IMR-90 (cell line): Measurements from ENCODE around the gene SLC6A12. TPM values are rescaled to one million over a fixed set of nuclear protein-coding genes. Genes with fewer than 3 reads are reported as not detected.
A peak's percentile ranks its signal among the peaks of the same experiment; 100 is the strongest.

Source experiments
- ATAC-seq: fragments of 200-7000 bp; cut with Tn5 transposase; 2 replicates; pipeline ENCODE4 v1.9.1; 2020; ENCODE audit warnings: low read depth, mild to moderate bottlenecking, moderate library complexity
- BruUV-seq: library from RNA; stranded (reverse); fragments of 400-500 nt; replicated peaks from 2 replicates; lab custom pipeline; 2021; lab: Mats Ljungman, UMichigan
- CTCF ChIA-PET: fragments of 300-600 bp; formaldehyde crosslinking; extraction: SDS; loops from one replicate; lab custom pipeline; 2021; ENCODE audit warnings: antibody characterized with exemption; lab: Yijun Ruan, JAX
- POLR2A ChIA-PET: fragments of 300-600 bp; sonication (Branson Sonifier 250); formaldehyde crosslinking; loops from one replicate; lab custom pipeline; 2022; ENCODE audit warnings: antibody characterized with exemption; ENCODE audit not compliant: unreplicated experiment; lab: Charles Lee
- DNase-seq: peaks from one replicate; pipeline ENCODE4 v3.0.0; 2013
- H2AFZ ChIP-seq: replicated peaks from 2 replicates; pipeline ENCODE3; 2013; ENCODE audit warnings: low read length, mild to moderate bottlenecking; ENCODE audit not compliant: poor library complexity
- H2AK5ac ChIP-seq: 2 replicates; pipeline ENCODE4 v1.6.1; 2013; ENCODE audit warnings: low read depth, low read length, inconsistent platforms
- H2AK9ac ChIP-seq: replicated peaks from 2 replicates; pipeline ENCODE3; 2013; ENCODE audit warnings: mild to moderate bottlenecking, low read depth, low read length, moderate library complexity; ENCODE audit not compliant: poor library complexity
- H2BK120ac ChIP-seq: 2 replicates; pipeline ENCODE4 v1.6.1; 2013; ENCODE audit warnings: low read depth, low read length, inconsistent platforms
- H2BK15ac ChIP-seq: 3 replicates; pipeline ENCODE4 v1.6.1; 2013; ENCODE audit warnings: low read depth, low read length, inconsistent platforms
- H2BK20ac ChIP-seq: 2 replicates; pipeline ENCODE4 v1.6.1; 2013; ENCODE audit warnings: low read depth, mild to moderate bottlenecking, inconsistent platforms, low read length, moderate library complexity
- H2BK5ac ChIP-seq: 2 replicates; pipeline ENCODE4 v1.6.1; 2013; ENCODE audit warnings: mild to moderate bottlenecking, low read depth, low read length, inconsistent platforms; ENCODE audit not compliant: poor library complexity, severe bottlenecking
- H3K14ac ChIP-seq: replicated peaks from 2 replicates; pipeline ENCODE4 v1.6.1; 2013; ENCODE audit warnings: low read depth, low read length, inconsistent platforms
- H3K18ac ChIP-seq: 2 replicates; pipeline ENCODE4 v1.6.1; 2013; ENCODE audit warnings: low read depth, low read length, control low read depth
- H3K23ac ChIP-seq: 2 replicates; pipeline ENCODE4 v1.6.1; 2013; ENCODE audit warnings: low read depth, low read length, inconsistent platforms
- H3K27ac ChIP-seq: 2 replicates; pipeline ENCODE4 v1.5.1; 2013; ENCODE audit warnings: mild to moderate bottlenecking, control low read depth, low read length; ENCODE audit not compliant: insufficient read depth
- H3K27me3 ChIP-seq: 2 replicates; pipeline ENCODE4 v1.6.1; 2013; ENCODE audit warnings: low read length; ENCODE audit not compliant: control insufficient read depth, insufficient read depth
- H3K36me3 ChIP-seq: 2 replicates; pipeline ENCODE4 v1.6.1; 2013; ENCODE audit warnings: low read length, mixed read lengths; ENCODE audit not compliant: control insufficient read depth, insufficient read depth
- H3K4ac ChIP-seq: 2 replicates; pipeline ENCODE4 v1.6.1; 2013; ENCODE audit warnings: low read depth, low read length, inconsistent platforms
- H3K4me1 ChIP-seq: 2 replicates; pipeline ENCODE4 v1.6.1; 2013; ENCODE audit warnings: low read length, mixed read lengths; ENCODE audit not compliant: control insufficient read depth, insufficient read depth
- H3K4me2 ChIP-seq: 2 replicates; pipeline ENCODE4 v1.6.1; 2013; ENCODE audit warnings: low read depth, mild to moderate bottlenecking, control low read depth, low read length, moderate library complexity
- H3K4me3 ChIP-seq: 2 replicates; pipeline ENCODE4 v1.5.1; 2013; ENCODE audit warnings: low read depth, mild to moderate bottlenecking, control low read depth, low read length, moderate library complexity; ENCODE audit not compliant: insufficient read depth
- H3K56ac ChIP-seq: 2 replicates; pipeline ENCODE4 v1.6.1; 2013; ENCODE audit warnings: low read length, inconsistent platforms; ENCODE audit not compliant: insufficient read depth; ENCODE audit errors: extremely low read depth
- H3K79me1 ChIP-seq, 2 experiments: 2 replicates each; pipeline ENCODE4 v1.6.1; 2013; ENCODE audit warnings: low read length in 2 of 2, inconsistent platforms in 1 of 2, low read depth in 1 of 2
- H3K9ac ChIP-seq: 2 replicates; pipeline ENCODE4 v1.6.1; 2013; ENCODE audit warnings: low read depth, low read length, control low read depth
- H3K9me1 ChIP-seq: 2 replicates; pipeline ENCODE4 v1.6.1; 2013; ENCODE audit warnings: low read length, inconsistent platforms; ENCODE audit not compliant: insufficient read depth
- H3K9me3 ChIP-seq: 2 replicates; pipeline ENCODE4 v1.6.1; 2013; ENCODE audit warnings: low read length; ENCODE audit not compliant: control insufficient read depth, insufficient read depth
- H4K20me1 ChIP-seq: 2 replicates; pipeline ENCODE4 v1.6.1; 2013; ENCODE audit warnings: low read length, inconsistent platforms; ENCODE audit not compliant: insufficient read depth
- H4K5ac ChIP-seq: 2 replicates; pipeline ENCODE4 v1.6.1; 2013; ENCODE audit warnings: mild to moderate bottlenecking, low read depth, low read length, control low read depth
- H4K8ac ChIP-seq, 2 experiments: 2 replicates each; pipeline ENCODE4 v1.6.1; 2013; ENCODE audit warnings: low read depth in 2 of 2, low read length in 2 of 2, control low read depth in 1 of 2, inconsistent platforms in 1 of 2
- H4K91ac ChIP-seq: 2 replicates; pipeline ENCODE4 v1.6.1; 2013; ENCODE audit warnings: low read depth, low read length, inconsistent platforms; ENCODE audit not compliant: insufficient read depth
- BHLHE40 ChIP-seq: fragments of 150-350 bp; IDR thresholded peaks from 2 replicates; pipeline ENCODE4 v1.6.1; 2016; ENCODE audit warnings: mild to moderate bottlenecking, low read depth, low read length
- CEBPB ChIP-seq: IDR thresholded peaks from 2 replicates; pipeline ENCODE4 v1.6.1; 2012; ENCODE audit warnings: low read depth, low read length, improper control_type of control experiment
- CHD1 ChIP-seq: IDR thresholded peaks from 2 replicates; pipeline ENCODE4 v1.6.1; 2012; ENCODE audit warnings: low read depth, low read length, improper control_type of control experiment
- FOS ChIP-seq: fragments of 150-350 bp; IDR thresholded peaks from 2 replicates; pipeline ENCODE4 v1.6.1; 2016; ENCODE audit warnings: low read depth, low read length
- MAFK ChIP-seq: IDR thresholded peaks from 2 replicates; pipeline ENCODE4 v1.6.1; 2012; ENCODE audit warnings: low read depth, low read length, improper control_type of control experiment
- MAZ ChIP-seq: IDR thresholded peaks from 2 replicates; pipeline ENCODE4 v1.6.1; 2012; ENCODE audit warnings: low read depth, mild to moderate bottlenecking, low read length, improper control_type of control experiment, moderate library complexity, borderline replicate concordance
- MXI1 ChIP-seq: IDR thresholded peaks from 2 replicates; pipeline ENCODE4 v1.6.1; 2012; ENCODE audit warnings: low read depth, mild to moderate bottlenecking, low read length, moderate library complexity, borderline replicate concordance
- NFE2L2 ChIP-seq: fragments of 150-350 bp; IDR thresholded peaks from 2 replicates; pipeline ENCODE4 v1.6.1; 2016; ENCODE audit warnings: low read depth, mild to moderate bottlenecking, low read length
- POLR2A ChIP-seq: IDR thresholded peaks from 2 replicates; pipeline ENCODE4 v1.6.1; 2012; ENCODE audit warnings: mild to moderate bottlenecking, low read depth, low read length
- RAD21 ChIP-seq: IDR thresholded peaks from 2 replicates; pipeline ENCODE4 v1.6.1; 2012; ENCODE audit warnings: low read length, improper control_type of control experiment
- RCOR1 ChIP-seq: IDR thresholded peaks from 2 replicates; pipeline ENCODE4 v1.6.1; 2012; ENCODE audit warnings: mild to moderate bottlenecking, low read length, improper control_type of control experiment; ENCODE audit not compliant: insufficient replicate concordance
- RFX5 ChIP-seq: IDR thresholded peaks from 2 replicates; pipeline ENCODE4 v1.8.0; 2012; ENCODE audit warnings: low read depth, mild to moderate bottlenecking, low read length, moderate library complexity
- SMC3 ChIP-seq: fragments of 150-350 bp; IDR thresholded peaks from 2 replicates; pipeline ENCODE4 v1.6.1; 2016; ENCODE audit warnings: low read depth, mild to moderate bottlenecking, antibody characterized with exemption, low read length, moderate library complexity
- WGBS, 2 experiments: methylation state at CpG; one replicate each; pipeline versions ENCODE4 v1.1.5 to v1.1.7; 2013; ENCODE audit warnings: missing lambda C conversion rate in 2 of 2; ENCODE audit not compliant: insufficient read length in 1 of 2; ENCODE audit errors: extremely low coverage in 2 of 2; 5-methylcytosine and 5-hydroxymethylcytosine counted together
- dilution Hi-C: fragments of 300-500 bp; cut with HindIII; formaldehyde crosslinking; loops from one replicate; pipeline ENCODE4 v1.14.3; 2018; ENCODE audit warnings: low sequenced_read_pairs; ENCODE audit not compliant: unreplicated experiment
- in situ Hi-C: fragments of 300-500 bp; cut with MboI; formaldehyde crosslinking; loops from 3 replicates; pipeline ENCODE4 v1.14.3; 2019; ENCODE audit warnings: low sequenced_read_pairs, inconsistent platforms, mixed read lengths
- intact Hi-C: fragments of 100-400 bp; cut with micrococcal nuclease; formaldehyde crosslinking; loops from 2 replicates; pipeline ENCODE4 v1.10.0; 2022
- polyA plus RNA-seq, 3 experiments: library from polyadenylated mRNA; depleted of rRNA; stranded (reverse); fragments of >200 nt; gene quantifications; 2 replicates each; pipeline ENCODE4 v1.2.3, GENCODE V29; 2012; ENCODE audit warnings: low replicate concordance in 1 of 3
- total RNA-seq: library from RNA; depleted of rRNA; stranded (reverse); fragments of >200 nt; gene quantifications from 2 replicates; pipeline ENCODE4 v1.2.3, GENCODE V29; 2012
- TF ChIP-seq, protein P1 (sequence below): conservative IDR thresholded peaks from 2 replicates; pipeline ENCODE4 v1.5.1; 2012; ENCODE audit warnings: mild to moderate bottlenecking, low read depth, low read length, improper control_type of control experiment
- TF ChIP-seq, protein P2 (sequence below): fragments of 150-350 bp; IDR thresholded peaks from 2 replicates; pipeline ENCODE4 v1.6.1; 2016; ENCODE audit warnings: low read depth, mild to moderate bottlenecking, low read length, moderate library complexity, borderline replicate concordance
- TF ChIP-seq, protein P3 (sequence below): fragments of 150-350 bp; IDR thresholded peaks from 2 replicates; pipeline ENCODE4 v1.6.1; 2017; ENCODE audit warnings: mild to moderate bottlenecking, antibody characterized with exemption, low read length, low read depth

Gene SLC6A12
- total and polyA plus RNA-seq, 2 of the 4 experiments (the other 2 are of a cell fraction): not detected

DNA sequence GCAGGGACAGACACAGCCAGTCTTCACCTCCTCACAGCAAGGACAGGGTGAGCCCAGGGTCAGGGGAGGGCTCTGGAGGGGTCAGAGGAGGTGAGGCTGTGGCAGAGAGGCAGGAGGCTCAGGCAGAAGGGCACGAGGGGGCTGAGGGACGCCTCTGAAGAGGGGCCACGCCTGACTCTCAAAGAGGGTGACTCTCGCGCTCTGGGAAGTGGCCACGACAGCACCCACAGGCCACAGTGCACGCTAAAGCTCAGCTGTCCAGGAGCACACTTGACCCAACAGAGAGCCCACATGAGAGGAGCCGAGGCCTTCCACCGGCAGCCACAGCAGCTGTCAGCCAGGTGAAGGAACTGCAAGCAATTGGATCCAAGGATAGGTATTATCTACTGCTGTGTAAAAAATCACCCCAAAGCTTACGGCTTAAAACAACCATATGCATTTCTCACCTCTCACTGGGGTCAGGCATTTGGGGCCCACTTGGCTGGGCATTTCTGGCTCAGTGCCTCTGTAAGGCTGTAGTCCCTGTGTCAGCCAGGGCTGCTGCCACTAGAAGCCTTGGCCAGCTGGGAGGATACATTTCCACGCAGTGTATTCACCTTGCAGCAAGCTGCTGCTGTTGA is 27.8 kb downstream of the SLC6A12 start:
- Histone ChIP-seq H3K23ac (no peak overlapping the region), H2BK15ac (no peak overlapping the region), H4K5ac (no peak overlapping the region), H3K4me3 (no peak overlapping the region), H2AK9ac (peak overlapping the region; percentile 9), H4K8ac (no peak overlapping the region), H2AK5ac (no peak overlapping the region), H4K20me1 (no peaks in the 10 kb centered on the region), H3K27me3 (peaks cover 11% of the 10 kb centered on the region; the same call in 1 of the 2 replicates), H4K91ac (no peak overlapping the region), H3K4me1 (peaks cover 9% of the 10 kb centered on the region), H3K56ac (no peak overlapping the region), H3K14ac (no peak overlapping the region), H2BK5ac (no peak overlapping the region), H2BK20ac (no peak overlapping the region), H3K27ac (no peak overlapping the region), H3K4me2 (no peak overlapping the region), H3K4ac (no peak overlapping the region), H3K9ac (no peak overlapping the region), H2AFZ (peak overlapping the region; percentile 34), H3K18ac (no peak overlapping the region), H3K36me3 (no peaks in the 10 kb centered on the region), H3K9me3 (no peaks in the 10 kb centered on the region), H3K9me1 (peaks cover 8% of the 10 kb centered on the region), H3K79me1 (peaks cover 0 to 7% of the 10 kb centered on the region in 2 experiments; a peak in 1 of 4 replicates), H2BK120ac (no peak overlapping the region)
- DNase-seq (no peak), ATAC-seq (no peak)
- intact Hi-C loops (no loop called here), in situ Hi-C loops (no loop called here), dilution Hi-C loops (no loop called here)
- POLR2A ChIA-PET: no interaction called here
- WGBS, 2 experiments: 62% methylated on average over 7 of the region's 11 CpGs; no CpG with 5 or more reads in 1 of the 2 experiments
- CTCF ChIA-PET: no interaction called here
- BruUV-seq: no TSS peak
- TF ChIP-seq NFE2L2 (no peak), CHD1 (no peak), CEBPB (no peak), RCOR1 (no peak), FOS (no peak), MXI1 (no peak), RFX5 (no peak), RAD21 (no peak), BHLHE40 (no peak), MAFK (no peak), MAZ (no peak), POLR2A (no peak), SMC3 (no peak)
- TF ChIP-seq, protein P1, sequence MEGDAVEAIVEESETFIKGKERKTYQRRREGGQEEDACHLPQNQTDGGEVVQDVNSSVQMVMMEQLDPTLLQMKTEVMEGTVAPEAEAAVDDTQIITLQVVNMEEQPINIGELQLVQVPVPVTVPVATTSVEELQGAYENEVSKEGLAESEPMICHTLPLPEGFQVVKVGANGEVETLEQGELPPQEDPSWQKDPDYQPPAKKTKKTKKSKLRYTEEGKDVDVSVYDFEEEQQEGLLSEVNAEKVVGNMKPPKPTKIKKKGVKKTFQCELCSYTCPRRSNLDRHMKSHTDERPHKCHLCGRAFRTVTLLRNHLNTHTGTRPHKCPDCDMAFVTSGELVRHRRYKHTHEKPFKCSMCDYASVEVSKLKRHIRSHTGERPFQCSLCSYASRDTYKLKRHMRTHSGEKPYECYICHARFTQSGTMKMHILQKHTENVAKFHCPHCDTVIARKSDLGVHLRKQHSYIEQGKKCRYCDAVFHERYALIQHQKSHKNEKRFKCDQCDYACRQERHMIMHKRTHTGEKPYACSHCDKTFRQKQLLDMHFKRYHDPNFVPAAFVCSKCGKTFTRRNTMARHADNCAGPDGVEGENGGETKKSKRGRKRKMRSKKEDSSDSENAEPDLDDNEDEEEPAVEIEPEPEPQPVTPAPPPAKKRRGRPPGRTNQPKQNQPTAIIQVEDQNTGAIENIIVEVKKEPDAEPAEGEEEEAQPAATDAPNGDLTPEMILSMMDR: no peak
- TF ChIP-seq, protein P2, sequence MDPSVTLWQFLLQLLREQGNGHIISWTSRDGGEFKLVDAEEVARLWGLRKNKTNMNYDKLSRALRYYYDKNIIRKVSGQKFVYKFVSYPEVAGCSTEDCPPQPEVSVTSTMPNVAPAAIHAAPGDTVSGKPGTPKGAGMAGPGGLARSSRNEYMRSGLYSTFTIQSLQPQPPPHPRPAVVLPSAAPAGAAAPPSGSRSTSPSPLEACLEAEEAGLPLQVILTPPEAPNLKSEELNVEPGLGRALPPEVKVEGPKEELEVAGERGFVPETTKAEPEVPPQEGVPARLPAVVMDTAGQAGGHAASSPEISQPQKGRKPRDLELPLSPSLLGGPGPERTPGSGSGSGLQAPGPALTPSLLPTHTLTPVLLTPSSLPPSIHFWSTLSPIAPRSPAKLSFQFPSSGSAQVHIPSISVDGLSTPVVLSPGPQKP: no peak
- TF ChIP-seq, protein P3, sequence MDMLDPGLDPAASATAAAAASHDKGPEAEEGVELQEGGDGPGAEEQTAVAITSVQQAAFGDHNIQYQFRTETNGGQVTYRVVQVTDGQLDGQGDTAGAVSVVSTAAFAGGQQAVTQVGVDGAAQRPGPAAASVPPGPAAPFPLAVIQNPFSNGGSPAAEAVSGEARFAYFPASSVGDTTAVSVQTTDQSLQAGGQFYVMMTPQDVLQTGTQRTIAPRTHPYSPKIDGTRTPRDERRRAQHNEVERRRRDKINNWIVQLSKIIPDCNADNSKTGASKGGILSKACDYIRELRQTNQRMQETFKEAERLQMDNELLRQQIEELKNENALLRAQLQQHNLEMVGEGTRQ: no peak
